ENCODE measurements around the gene CTDSPL.

The CTDSPL gene

DNA sequence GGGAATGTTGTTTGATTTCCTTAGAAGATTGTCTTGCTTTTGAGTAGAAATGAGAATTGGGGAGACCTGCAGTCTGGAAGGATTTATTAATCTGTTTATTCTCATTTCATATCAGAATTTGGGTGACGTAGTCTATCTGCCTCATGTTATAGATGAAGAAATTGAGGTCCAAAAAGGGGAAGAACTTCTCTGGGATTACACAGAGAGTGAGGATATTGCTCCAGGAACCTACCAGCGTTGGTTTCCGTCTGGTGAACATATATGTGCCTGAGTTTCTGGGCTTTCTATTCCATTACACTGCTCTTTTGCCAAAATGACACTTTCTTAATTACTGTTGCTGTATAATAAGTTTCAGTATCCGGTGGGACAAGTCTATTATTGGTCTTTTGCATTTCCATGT is 51.8 kb downstream of the CTDSPL start:
- Histone ChIP-seq H3K4me3 (ENCODE audit: low read depth, low read length) (no peak overlapping the region), H3K79me2 (ENCODE audit: control insufficient read depth, insufficient read depth, low read length, unreplicated experiment) (peaks cover 11% of the 10 kb centered on the region), H3K27ac (ENCODE audit: low read depth, low read length) (no peak overlapping the region), H3K27me3 (ENCODE audit: insufficient read depth, low read length) (no peaks in the 10 kb centered on the region), H2AFZ (ENCODE audit: low read length, unreplicated experiment) (no peak overlapping the region), H3K4me1 (ENCODE audit: control insufficient read depth, insufficient read depth, low read length, unreplicated experiment) (no peaks in the 10 kb centered on the region), H3K36me3 (ENCODE audit: insufficient read depth, low read length) (0 out of 2 replicates have a peak, but pooled peaks cover 5% of the 10 kb centered on the region)

DNA sequence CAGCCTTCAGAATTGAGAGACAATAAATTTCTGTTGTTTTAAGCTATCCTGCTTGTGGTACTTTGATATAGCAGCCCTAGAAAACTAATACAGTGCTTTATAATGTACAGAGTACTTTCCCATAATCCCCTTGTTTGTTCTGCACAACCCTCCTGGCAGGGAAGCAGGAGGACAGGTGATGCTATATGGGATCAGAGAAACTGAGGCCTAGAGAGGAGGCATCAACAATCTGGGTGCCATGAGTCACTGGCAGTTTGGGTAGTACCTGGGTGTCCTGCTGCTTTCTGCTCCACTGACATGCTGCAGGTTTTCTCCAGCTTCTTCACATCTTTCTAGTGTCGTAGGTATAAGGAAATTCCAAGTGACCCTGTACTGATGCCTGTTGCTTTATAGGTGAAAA is 55.0 kb downstream of the CTDSPL start:
- no peak overlapping the region for H3K4me3 ChIP-seq (ENCODE audit: low read depth, low read length)
- peaks cover 4% of the 10 kb centered on the region for H3K79me2 ChIP-seq (ENCODE audit: control insufficient read depth, insufficient read depth, low read length, unreplicated experiment)
- H3K36me3 ChIP-seq (ENCODE audit: insufficient read depth, low read length) = no peaks in the 10 kb centered on the region
- no peak overlapping the region for H2AFZ ChIP-seq (ENCODE audit: low read length, unreplicated experiment)
- no peak overlapping the region for H3K27ac ChIP-seq (ENCODE audit: low read depth, low read length)
- H3K4me1 ChIP-seq (ENCODE audit: control insufficient read depth, insufficient read depth, low read length, unreplicated experiment) = no peaks in the 10 kb centered on the region
- H3K27me3 ChIP-seq (ENCODE audit: insufficient read depth, low read length) = no peaks in the 10 kb centered on the region

DNA sequence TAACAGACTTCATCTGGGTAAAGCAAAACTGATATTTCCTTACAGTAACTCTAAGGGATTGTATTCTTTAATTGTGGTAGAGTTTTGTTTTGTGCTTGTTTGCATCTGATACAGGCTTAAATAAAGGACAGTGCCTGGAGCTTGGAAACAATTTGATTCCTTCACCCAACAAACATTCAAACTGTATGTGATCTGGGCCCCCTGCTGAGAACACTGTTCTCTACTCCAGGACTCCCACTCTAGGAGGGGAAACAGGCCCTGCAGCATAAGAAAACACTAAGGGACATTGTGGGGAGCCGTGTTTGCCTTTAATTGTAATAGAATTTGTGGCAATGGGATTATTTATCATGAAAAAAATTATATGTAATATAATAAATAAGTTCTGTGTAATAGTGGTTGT is 56.9 kb downstream of the CTDSPL start:
- H3K27ac ChIP-seq (ENCODE audit: low read depth, low read length) = no peak overlapping the region
- peaks cover 7% of the 10 kb centered on the region for H3K4me1 ChIP-seq (ENCODE audit: control insufficient read depth, insufficient read depth, low read length, unreplicated experiment)
- no peak overlapping the region for H3K4me3 ChIP-seq (ENCODE audit: low read depth, low read length)
- no peaks in the 10 kb centered on the region for H3K36me3 ChIP-seq (ENCODE audit: insufficient read depth, low read length)
- no peaks in the 10 kb centered on the region for H3K79me2 ChIP-seq (ENCODE audit: control insufficient read depth, insufficient read depth, low read length, unreplicated experiment)
- H3K27me3 ChIP-seq (ENCODE audit: insufficient read depth, low read length) = no peaks in the 10 kb centered on the region
- no peak overlapping the region for H2AFZ ChIP-seq (ENCODE audit: low read length, unreplicated experiment)

GRCh38 chr3:37920156-37920699 is 58.5 kb downstream of the CTDSPL start:
- H3K36me3 ChIP-seq (ENCODE audit: insufficient read depth, low read length) = no peaks in the 10 kb centered on the region
- H2AFZ ChIP-seq (ENCODE audit: low read length, unreplicated experiment) = no peak overlapping the region
- H3K4me1 ChIP-seq (ENCODE audit: control insufficient read depth, insufficient read depth, low read length, unreplicated experiment) = peaks cover 9% of the 10 kb centered on the region
- peaks cover 6% of the 10 kb centered on the region for H3K79me2 ChIP-seq (ENCODE audit: control insufficient read depth, insufficient read depth, low read length, unreplicated experiment)
- no peak overlapping the region for H3K4me3 ChIP-seq (ENCODE audit: low read depth, low read length)
- H3K27ac ChIP-seq (ENCODE audit: low read depth, low read length) = no peak overlapping the region
- H3K27me3 ChIP-seq (ENCODE audit: insufficient read depth, low read length) = no peaks in the 10 kb centered on the region

DNA sequence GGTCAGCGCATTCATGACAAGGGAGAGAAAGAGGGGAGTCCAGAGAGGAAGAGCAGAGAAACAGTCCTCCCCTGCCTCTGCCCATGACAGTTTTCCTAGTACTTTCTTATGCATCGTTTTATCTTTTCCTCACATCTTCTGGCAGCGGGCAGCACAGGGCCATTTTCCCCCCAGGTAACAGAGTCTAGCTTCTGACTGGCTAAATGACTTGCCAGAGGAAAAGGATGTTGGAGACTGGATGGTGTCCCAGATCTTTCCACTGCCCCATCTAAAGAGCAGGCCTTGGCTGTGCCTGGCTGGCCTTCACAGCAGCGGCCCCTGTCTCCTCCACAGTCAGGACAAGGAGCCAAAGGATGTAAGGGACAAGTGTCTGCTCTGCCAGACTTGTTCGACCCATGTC is 59.3 kb downstream of the CTDSPL start:
- peaks cover 9% of the 10 kb centered on the region for H3K4me1 ChIP-seq (ENCODE audit: control insufficient read depth, insufficient read depth, low read length, unreplicated experiment)
- no peaks in the 10 kb centered on the region for H3K27me3 ChIP-seq (ENCODE audit: insufficient read depth, low read length)
- H3K4me3 ChIP-seq (ENCODE audit: low read depth, low read length) = no peak overlapping the region
- H3K36me3 ChIP-seq (ENCODE audit: insufficient read depth, low read length) = no peaks in the 10 kb centered on the region
- no peak overlapping the region for H3K27ac ChIP-seq (ENCODE audit: low read depth, low read length)
- H2AFZ ChIP-seq (ENCODE audit: low read length, unreplicated experiment) = no peak overlapping the region
- H3K79me2 ChIP-seq (ENCODE audit: control insufficient read depth, insufficient read depth, low read length, unreplicated experiment) = peaks cover 6% of the 10 kb centered on the region

- Histone ChIP-seq H2AFZ (ENCODE audit: low read length, unreplicated experiment) (no peak overlapping the region), H3K36me3 (ENCODE audit: insufficient read depth, low read length) (no peaks in the 10 kb centered on the region), H3K79me2 (ENCODE audit: control insufficient read depth, insufficient read depth, low read length, unreplicated experiment) (peaks cover 9% of the 10 kb centered on the region), H3K27ac (ENCODE audit: low read depth, low read length) (no peak overlapping the region), H3K4me3 (ENCODE audit: low read depth, low read length) (no peak overlapping the region), H3K4me1 (ENCODE audit: control insufficient read depth, insufficient read depth, low read length, unreplicated experiment) (peaks cover 9% of the 10 kb centered on the region), H3K27me3 (ENCODE audit: insufficient read depth, low read length) (no peaks in the 10 kb centered on the region)
These were observed 61.3 kb downstream of the CTDSPL start for GRCh38 chr3:37922721-37923568.

GRCh38 chr3:37923569-37924040 is 61.9 kb downstream of the CTDSPL start:
- Histone ChIP-seq H3K4me3 (ENCODE audit: low read depth, low read length) (no peak overlapping the region), H3K27me3 (ENCODE audit: insufficient read depth, low read length) (no peaks in the 10 kb centered on the region), H3K27ac (ENCODE audit: low read depth, low read length) (no peak overlapping the region), H3K36me3 (ENCODE audit: insufficient read depth, low read length) (peaks cover 1% of the 10 kb centered on the region; the same call in 1 of the 2 replicates), H3K79me2 (ENCODE audit: control insufficient read depth, insufficient read depth, low read length, unreplicated experiment) (peaks cover 15% of the 10 kb centered on the region), H3K4me1 (ENCODE audit: control insufficient read depth, insufficient read depth, low read length, unreplicated experiment) (peaks cover 9% of the 10 kb centered on the region), H2AFZ (ENCODE audit: low read length, unreplicated experiment) (no peak overlapping the region)

- H3K79me2 ChIP-seq (ENCODE audit: control insufficient read depth, insufficient read depth, low read length, unreplicated experiment) = peaks cover 15% of the 10 kb centered on the region
- no peak overlapping the region for H3K4me3 ChIP-seq (ENCODE audit: low read depth, low read length)
- H3K27me3 ChIP-seq (ENCODE audit: insufficient read depth, low read length) = no peaks in the 10 kb centered on the region
- H3K36me3 ChIP-seq (ENCODE audit: insufficient read depth, low read length) = peaks cover 6% of the 10 kb centered on the region; the same call in 1 of the 2 replicates
- no peak overlapping the region for H2AFZ ChIP-seq (ENCODE audit: low read length, unreplicated experiment)
- H3K4me1 ChIP-seq (ENCODE audit: control insufficient read depth, insufficient read depth, low read length, unreplicated experiment) = peaks cover 9% of the 10 kb centered on the region
- no peak overlapping the region for H3K27ac ChIP-seq (ENCODE audit: low read depth, low read length)
These were observed 62.8 kb downstream of the CTDSPL start for GRCh38 chr3:37924453-37924852.

- no peak overlapping the region for H2AFZ ChIP-seq (ENCODE audit: low read length, unreplicated experiment)
These were observed 63.5 kb downstream of the CTDSPL start for GRCh38 chr3:37925157-37925556.

GRCh38 chr3:37926611-37927010 is 64.9 kb downstream of the CTDSPL start:
- Histone ChIP-seq H3K4me3 (ENCODE audit: low read depth, low read length) (no peak overlapping the region), H3K4me1 (ENCODE audit: control insufficient read depth, insufficient read depth, low read length, unreplicated experiment) (peaks cover 9% of the 10 kb centered on the region), H3K36me3 (ENCODE audit: insufficient read depth, low read length) (peaks cover 6% of the 10 kb centered on the region; the same call in 1 of the 2 replicates), H3K79me2 (ENCODE audit: control insufficient read depth, insufficient read depth, low read length, unreplicated experiment) (peaks cover 19% of the 10 kb centered on the region), H3K27ac (ENCODE audit: low read depth, low read length) (no peak overlapping the region), H2AFZ (ENCODE audit: low read length, unreplicated experiment) (no peak overlapping the region), H3K27me3 (ENCODE audit: insufficient read depth, low read length) (no peaks in the 10 kb centered on the region)

More at GRCh38 chr3:37925157-37925556, 63.5 kb downstream of the CTDSPL start:
- H3K27ac ChIP-seq (ENCODE audit: low read depth, low read length) = no peak overlapping the region
- peaks cover 6% of the 10 kb centered on the region; the same call in 1 of the 2 replicates for H3K36me3 ChIP-seq (ENCODE audit: insufficient read depth, low read length)
- H3K4me3 ChIP-seq (ENCODE audit: low read depth, low read length) = no peak overlapping the region
- H3K79me2 ChIP-seq (ENCODE audit: control insufficient read depth, insufficient read depth, low read length, unreplicated experiment) = peaks cover 15% of the 10 kb centered on the region
- no peaks in the 10 kb centered on the region for H3K27me3 ChIP-seq (ENCODE audit: insufficient read depth, low read length)
- H3K4me1 ChIP-seq (ENCODE audit: control insufficient read depth, insufficient read depth, low read length, unreplicated experiment) = peaks cover 9% of the 10 kb centered on the region

- peaks cover 25% of the 10 kb centered on the region for H3K79me2 ChIP-seq (ENCODE audit: control insufficient read depth, insufficient read depth, low read length, unreplicated experiment)
- no peak overlapping the region for H3K4me3 ChIP-seq (ENCODE audit: low read depth, low read length)
- H3K4me1 ChIP-seq (ENCODE audit: control insufficient read depth, insufficient read depth, low read length, unreplicated experiment) = peaks cover 12% of the 10 kb centered on the region
- no peak overlapping the region for H2AFZ ChIP-seq (ENCODE audit: low read length, unreplicated experiment)
- H3K27ac ChIP-seq (ENCODE audit: low read depth, low read length) = no peak overlapping the region
- H3K27me3 ChIP-seq (ENCODE audit: insufficient read depth, low read length) = no peaks in the 10 kb centered on the region
- H3K36me3 ChIP-seq (ENCODE audit: insufficient read depth, low read length) = peaks cover 6% of the 10 kb centered on the region; the same call in 1 of the 2 replicates
These were observed 68.8 kb downstream of the CTDSPL start for GRCh38 chr3:37930495-37930894.

Measured in ACC112 (cell line).